PC-3 (cell line): ENCODE data around the gene SERPINA6. TPM values are rescaled to one million over a fixed set of nuclear protein-coding genes. Genes with fewer than 3 reads are reported as not detected.
"Not testable (repeated sequence)": the region's sequence is repeated elsewhere in the genome, so short reads cannot be mapped to it uniquely, and the experiment has no call there.

Experiments
- ATAC-seq: fragments of 200-7000 bp; cut with Tn5 transposase; 2 replicates; pipeline ENCODE4 v1.9.1; 2020; ENCODE audit warnings: mild to moderate bottlenecking, moderate library complexity
- BruUV-seq: library from RNA; stranded (reverse); fragments of 400-500 nt; replicated peaks from 2 replicates; lab custom pipeline; 2021; lab: Mats Ljungman, UMichigan
- CTCF ChIA-PET: fragments of 300-600 bp; sonication (Branson Sonifier 250); formaldehyde crosslinking; loops from one replicate; lab custom pipeline; 2022; ENCODE audit warnings: antibody characterized with exemption; lab: Charles Lee
- POLR2A ChIA-PET: fragments of 300-600 bp; sonication (Branson Sonifier 250); formaldehyde crosslinking; loops from one replicate; lab custom pipeline; 2022; ENCODE audit warnings: antibody characterized with exemption; ENCODE audit not compliant: unreplicated experiment; lab: Charles Lee
- DNase-seq: peaks from one replicate; pipeline ENCODE4 v3.0.0-alpha.2; 2015
- H2AFZ ChIP-seq: fragments of 300-600 bp; sonication (generic); 2 replicates; pipeline ENCODE4 v1.6.0; 2016; ENCODE audit warnings: antibody characterized with exemption, low read length
- H3F3A ChIP-seq: fragments of 300-600 bp; sonication (generic); one replicate; pipeline ENCODE4 v1.6.0; 2017; ENCODE audit warnings: antibody characterized with exemption, low read length, control low read depth, mild to moderate bottlenecking; ENCODE audit not compliant: unreplicated experiment
- H3K27ac ChIP-seq: fragments of 300-600 bp; sonication (generic); 2 replicates; pipeline ENCODE4 v1.5.1; 2016; ENCODE audit warnings: mild to moderate bottlenecking, low read length
- H3K27me3 ChIP-seq: fragments of 300-600 bp; sonication (generic); 2 replicates; pipeline ENCODE4 v1.6.1; 2016; ENCODE audit warnings: low read length, mixed read lengths
- H3K36me3 ChIP-seq: fragments of 300-600 bp; sonication (generic); 2 replicates; pipeline ENCODE4 v1.6.1; 2016; ENCODE audit warnings: low read depth, mixed run types, low read length, mixed read lengths
- H3K4me1 ChIP-seq: fragments of 300-600 bp; sonication (generic); 2 replicates; pipeline ENCODE4 v1.5.1; 2016; ENCODE audit warnings: low read length; ENCODE audit not compliant: insufficient read depth
- H3K4me2 ChIP-seq: fragments of 300-600 bp; sonication (generic); 2 replicates; pipeline ENCODE4 v1.6.0; 2016; ENCODE audit warnings: low read length
- H3K4me3 ChIP-seq: fragments of 300-600 bp; sonication (generic); 2 replicates; pipeline ENCODE4 v1.5.1; 2016; ENCODE audit warnings: mild to moderate bottlenecking, low read length, mixed read lengths
- H3K79me2 ChIP-seq: fragments of 300-600 bp; sonication (generic); 2 replicates; pipeline ENCODE4 v1.6.1; 2017; ENCODE audit warnings: low read length, mixed read lengths
- H3K9ac ChIP-seq: fragments of 300-600 bp; sonication (generic); 2 replicates; pipeline ENCODE4 v1.6.0; 2016; ENCODE audit warnings: mild to moderate bottlenecking, low read length
- H3K9me2 ChIP-seq: fragments of 300-600 bp; sonication (generic); replicated peaks from 2 replicates; pipeline ENCODE4 v1.6.1; 2016; ENCODE audit warnings: mixed run types, low read length, mixed read lengths
- H3K9me3 ChIP-seq: fragments of 300-600 bp; sonication (generic); 2 replicates; pipeline ENCODE4 v1.6.1; 2016; ENCODE audit warnings: low read length, mixed read lengths
- H4K20me1 ChIP-seq: fragments of 300-600 bp; sonication (generic); 2 replicates; pipeline ENCODE4 v1.6.1; 2016; ENCODE audit warnings: low read length, mixed read lengths
- EZH2 ChIP-seq: fragments of 300-600 bp; sonication (generic); IDR thresholded peaks from one replicate; pipeline ENCODE4 v1.6.1; 2017; ENCODE audit warnings: antibody characterized with exemption, mild to moderate bottlenecking, low read length; ENCODE audit not compliant: unreplicated experiment
- EZH2phosphoT487 ChIP-seq: fragments of 300-600 bp; sonication (generic); IDR thresholded peaks from 2 replicates; pipeline ENCODE4 v1.6.1; 2018; ENCODE audit warnings: mild to moderate bottlenecking, antibody characterized with exemption, low read length, borderline replicate concordance
- intact Hi-C: fragments of 100-400 bp; cut with micrococcal nuclease; formaldehyde crosslinking; loops from 2 replicates; pipeline ENCODE4 v1.9.0; 2023
- total RNA-seq: library from RNA; depleted of rRNA; stranded (reverse); fragments of >200 nt; gene quantifications from 2 replicates; pipeline ENCODE4 v1.2.3, GENCODE V29; 2014
- TF ChIP-seq, protein P1 (sequence below): fragments of 300-600 bp; sonication (generic); conservative IDR thresholded peaks from 2 replicates; pipeline ENCODE4 v1.5.1; 2017; ENCODE audit warnings: antibody characterized with exemption, low read depth, mild to moderate bottlenecking, low read length

Gene SERPINA6
- total RNA-seq, 1 experiment from 2014 or later: not detected

DNA sequence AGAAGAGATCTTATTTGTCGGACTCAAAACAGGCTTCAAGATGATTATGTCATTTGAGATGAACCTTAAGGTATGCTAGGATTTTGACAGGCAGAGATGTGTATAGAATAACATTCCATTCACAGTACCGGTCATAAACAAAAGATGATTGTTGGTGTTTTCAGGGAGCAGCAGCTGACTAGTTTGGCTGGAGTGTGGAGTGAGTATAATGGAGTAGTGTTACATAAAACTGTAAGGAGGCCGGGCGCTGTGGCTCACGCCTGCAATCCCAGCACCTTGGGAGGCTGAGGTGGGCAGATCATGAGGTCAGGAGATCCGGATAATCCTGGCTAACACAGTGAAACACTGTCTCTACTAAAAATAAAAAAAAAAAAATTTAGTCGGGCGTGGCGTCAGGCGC is 54.0 kb downstream of the SERPINA6 start:
- H3K9ac ChIP-seq: no peak overlapping the region
- intact Hi-C loops: no loop called here
- POLR2A ChIA-PET: no interaction called here
- no peaks in the 10 kb centered on the region for H3K9me3 ChIP-seq
- CTCF ChIA-PET: no interaction called here
- no peak overlapping the region for H3K4me2 ChIP-seq
- no peaks in the 10 kb centered on the region for H3K36me3 ChIP-seq
- no TSS peak for BruUV-seq
- no peaks in the 10 kb centered on the region for H3K79me2 ChIP-seq
- no peaks in the 10 kb centered on the region for H3K27me3 ChIP-seq
- ATAC-seq (no peak), DNase-seq (no peak)
- no peak overlapping the region for H2AFZ ChIP-seq
- no peak overlapping the region for H3K27ac ChIP-seq
- no peaks in the 10 kb centered on the region for H3F3A ChIP-seq
- TF ChIP-seq EZH2phosphoT487 (no peak), EZH2 (no peak)
- TF ChIP-seq, protein P1, sequence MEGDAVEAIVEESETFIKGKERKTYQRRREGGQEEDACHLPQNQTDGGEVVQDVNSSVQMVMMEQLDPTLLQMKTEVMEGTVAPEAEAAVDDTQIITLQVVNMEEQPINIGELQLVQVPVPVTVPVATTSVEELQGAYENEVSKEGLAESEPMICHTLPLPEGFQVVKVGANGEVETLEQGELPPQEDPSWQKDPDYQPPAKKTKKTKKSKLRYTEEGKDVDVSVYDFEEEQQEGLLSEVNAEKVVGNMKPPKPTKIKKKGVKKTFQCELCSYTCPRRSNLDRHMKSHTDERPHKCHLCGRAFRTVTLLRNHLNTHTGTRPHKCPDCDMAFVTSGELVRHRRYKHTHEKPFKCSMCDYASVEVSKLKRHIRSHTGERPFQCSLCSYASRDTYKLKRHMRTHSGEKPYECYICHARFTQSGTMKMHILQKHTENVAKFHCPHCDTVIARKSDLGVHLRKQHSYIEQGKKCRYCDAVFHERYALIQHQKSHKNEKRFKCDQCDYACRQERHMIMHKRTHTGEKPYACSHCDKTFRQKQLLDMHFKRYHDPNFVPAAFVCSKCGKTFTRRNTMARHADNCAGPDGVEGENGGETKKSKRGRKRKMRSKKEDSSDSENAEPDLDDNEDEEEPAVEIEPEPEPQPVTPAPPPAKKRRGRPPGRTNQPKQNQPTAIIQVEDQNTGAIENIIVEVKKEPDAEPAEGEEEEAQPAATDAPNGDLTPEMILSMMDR: no peak
- no peaks in the 10 kb centered on the region for H3K4me1 ChIP-seq
- H4K20me1 ChIP-seq: no peaks in the 10 kb centered on the region
- H3K4me3 ChIP-seq: no peak overlapping the region
- H3K9me2 ChIP-seq: no peaks in the 10 kb centered on the region

DNA sequence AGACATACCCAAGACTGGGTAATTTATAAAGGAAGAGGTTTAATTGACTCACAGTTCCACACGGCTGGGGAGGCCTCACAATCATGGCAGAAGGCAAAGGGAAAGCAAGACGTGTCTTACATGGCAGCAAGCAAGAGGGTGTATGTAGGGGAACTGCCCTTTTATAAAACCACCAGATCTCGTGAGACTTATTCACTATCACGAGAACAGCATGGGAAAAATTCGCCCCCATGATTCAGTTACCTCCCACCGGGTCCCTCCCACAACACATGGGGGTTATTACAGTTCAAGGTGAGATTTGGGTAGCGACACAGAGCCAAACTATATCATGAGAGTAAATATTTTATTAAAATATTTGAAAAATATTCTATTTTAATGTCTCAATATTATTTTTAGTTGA is 54.6 kb downstream of the SERPINA6 start:
- H3F3A ChIP-seq, DNase-seq, intact Hi-C loops, H3K79me2 ChIP-seq, H3K9me3 ChIP-seq, H3K9me2 ChIP-seq, H2AFZ ChIP-seq, CTCF ChIA-PET, H4K20me1 ChIP-seq, H3K27me3 ChIP-seq, H3K4me1 ChIP-seq, H3K27ac ChIP-seq, POLR2A ChIA-PET, H3K4me2 ChIP-seq, H3K9ac ChIP-seq, H3K36me3 ChIP-seq, H3K4me3 ChIP-seq, ATAC-seq, BruUV-seq: not testable (repeated sequence)

DNA sequence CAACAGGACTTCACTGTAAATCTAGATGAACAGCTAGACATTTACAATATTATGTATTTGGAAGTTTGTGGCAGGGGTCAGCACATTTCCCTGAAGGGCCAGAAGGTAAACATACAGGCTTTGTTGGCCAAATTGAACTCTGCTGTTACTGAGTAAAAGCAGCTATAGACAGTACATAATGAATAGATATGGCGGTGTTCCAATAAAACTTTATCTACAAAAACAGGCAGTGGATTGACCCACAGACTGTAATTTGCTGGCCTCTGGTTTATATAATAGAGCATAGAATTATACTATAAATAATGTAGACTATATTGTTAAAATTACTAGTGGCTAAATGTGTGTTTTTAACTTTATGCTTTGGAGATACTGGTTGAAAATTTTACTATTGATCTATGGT is 55.8 kb downstream of the SERPINA6 start:
- Histone ChIP-seq H3K27me3 (no peaks in the 10 kb centered on the region), H2AFZ (no peak overlapping the region), H3K27ac (no peak overlapping the region), H3K4me1 (no peaks in the 10 kb centered on the region), H3K4me2 (no peak overlapping the region), H3K4me3 (no peak overlapping the region), H3F3A (no peaks in the 10 kb centered on the region), H3K79me2 (no peaks in the 10 kb centered on the region), H3K36me3 (no peaks in the 10 kb centered on the region), H3K9me2 (no peaks in the 10 kb centered on the region), H4K20me1 (no peaks in the 10 kb centered on the region), H3K9me3 (no peaks in the 10 kb centered on the region), H3K9ac (no peak overlapping the region)
- CTCF ChIA-PET: no interaction called here
- POLR2A ChIA-PET: no interaction called here
- ATAC-seq: no peak
- TF ChIP-seq EZH2phosphoT487 (no peak), EZH2 (no peak)
- TF ChIP-seq, protein P1: no peak
- BruUV-seq: no TSS peak
- intact Hi-C loops: no loop called here
- no peak for DNase-seq

DNA sequence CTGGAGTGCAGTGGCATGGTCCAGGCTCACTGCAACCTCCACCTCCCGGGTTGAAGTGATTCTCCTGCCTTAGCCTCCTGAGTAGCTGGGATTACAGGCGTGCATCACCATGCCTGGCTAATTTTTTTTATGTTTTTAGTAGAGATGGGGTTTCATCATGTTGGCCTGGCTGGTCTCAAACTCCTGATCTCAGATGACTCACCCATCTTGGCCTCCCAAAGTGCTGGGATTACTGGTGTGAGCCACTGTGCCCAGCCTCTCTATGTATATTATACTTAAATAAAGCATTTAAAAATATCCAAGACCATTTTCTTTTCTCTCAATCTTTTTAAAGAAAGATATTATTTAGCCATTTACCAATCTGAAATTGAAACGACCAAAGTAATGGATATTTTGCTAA is 58.9 kb downstream of the SERPINA6 start:
- H3K9ac ChIP-seq, BruUV-seq, H3F3A ChIP-seq, CTCF ChIA-PET, H3K9me2 ChIP-seq, POLR2A ChIA-PET, H3K4me1 ChIP-seq, DNase-seq, intact Hi-C loops, H3K4me3 ChIP-seq, H3K9me3 ChIP-seq, H3K36me3 ChIP-seq, H3K27ac ChIP-seq, H3K4me2 ChIP-seq, ATAC-seq, H3K27me3 ChIP-seq, H4K20me1 ChIP-seq, H2AFZ ChIP-seq, H3K79me2 ChIP-seq: not testable (repeated sequence)
